Measurements from ENCODE around the gene CABCOCO1. TPM values are rescaled to one million over a fixed set of nuclear protein-coding genes. Genes with fewer than 3 reads are reported as not detected.

The CABCOCO1 gene
- total RNA-seq, 1 experiment from 2014 or later = not detected

GRCh38 chr10:61732629-61733278, 70.0 kb downstream of the CABCOCO1 start (continued):
- TF ChIP-seq REST (IDR thresholded peaks at IDR 0.05; ENCODE audit: low read depth) (no peak), EZH2phosphoT487 (IDR thresholded peaks at IDR 0.05; ENCODE audit: borderline replicate concordance) (no peak), YY1 (IDR thresholded peaks at IDR 0.05; ENCODE audit: extremely low read depth, insufficient replicate concordance, low read depth, low read length) (no peak), MAX (IDR thresholded peaks at IDR 0.05) (no peak), POLR2A (IDR thresholded peaks at IDR 0.05; ENCODE audit: borderline replicate concordance, extremely low read depth, insufficient read depth, insufficient read length) (no peak)

GRCh38 chr10:61733358-61733940, 70.7 kb downstream of the CABCOCO1 start:
- no peaks in the 10 kb centered on the region for H3K9me2 ChIP-seq (ENCODE audit: insufficient read depth)
- CTCF ChIA-PET = interaction anchor here (0.9 to 2.3 kb wide), 14 partner anchors 8 to 917 kb away, joined by 3 to 9 read pairs (median 3); no protein-coding TSS in a partner anchor

More at GRCh38 chr10:61733358-61733940, 70.7 kb downstream of the CABCOCO1 start:
- Histone ChIP-seq H3K4me3 (replicated peaks in 1 of 2; ENCODE audit: low read depth in 1 of 2, low read length in 2 of 2) (no peak overlapping the region), H3K4me1 (ENCODE audit: control insufficient read depth in 1 of 2, insufficient read depth in 2 of 2, low read length in 2 of 2) (no peaks in the 10 kb centered on the region), H3K27ac (ENCODE audit: low read depth, low read length) (no peak overlapping the region), H3K9me3 (ENCODE audit: control insufficient read depth in 1 of 2, insufficient read depth in 1 of 2, low read depth in 1 of 2, low read length in 2 of 2) (no peaks in the 10 kb centered on the region), H4K20me1 (ENCODE audit: insufficient read depth) (no peaks in the 10 kb centered on the region), H2AFZ (ENCODE audit: low read depth, low read length, poor library complexity, severe bottlenecking) (peak overlapping the region; percentile 72), H3K36me3 (ENCODE audit: control insufficient read depth in 1 of 2, insufficient read depth in 2 of 2, low read length in 2 of 2) (no peaks in the 10 kb centered on the region), H3K79me2 (ENCODE audit: insufficient read depth, low read length) (no peaks in the 10 kb centered on the region), H3K9ac (ENCODE audit: low read length) (no peak overlapping the region), H3K27me3 (ENCODE audit: insufficient read depth, low read length) (no peaks in the 10 kb centered on the region), H3K4me2 (ENCODE audit: low read length) (no peak overlapping the region)
- BruUV-seq (replicated peaks) = no TSS peak
- intact Hi-C loops (cut with micrococcal nuclease) = loop anchor here (1.0 to 5.0 kb wide), 2 partner anchors 591 to 917 kb away; no protein-coding TSS in a partner anchor
- peak; percentile 52 to 71 (median 53); a peak in 5 of 6 replicates for TF ChIP-seq CTCF (IDR thresholded peaks at IDR 0.05 in 2 of 3, conservative IDR thresholded peaks at IDR 0.05 in 1 of 3; ENCODE audit: borderline replicate concordance in 1 of 3, insufficient read depth in 1 of 3, low read depth in 2 of 3, low read length in 2 of 3)
- TF ChIP-seq JUND (IDR thresholded peaks at IDR 0.05) = no peak
- TF ChIP-seq CBX3 (IDR thresholded peaks at IDR 0.05; ENCODE audit: low read depth) = 0 out of 2 replicates have a peak, but pooled peaks have one; percentile 31
- TF ChIP-seq RAD21 (IDR thresholded peaks at IDR 0.05; ENCODE audit: low read depth) = peak; percentile 74
- DNase-seq (ENCODE audit: low read depth, low spot score) (peak; percentile 47), ATAC-seq (peak; percentile 60; the same call in 1 of the 2 replicates)
- ChIA-PET POLR2A (interaction anchor here (1.8 kb wide), 1 partner anchor 9 kb away, joined by 4 read pairs; no protein-coding TSS in a partner anchor), RAD21 (ENCODE audit: low non-redundant PET in 1 of 2, low total read pairs in 2 of 2, uncharacterized antibody in 2 of 2, unreplicated experiment in 2 of 2) (no interaction called here)

All from HCT116 (cell line).